GM12872 (cell line): ENCODE results near the gene TBC1D24.

Experiments used
- CTCF ChIP-seq: IDR thresholded peaks from 3 replicates; pipeline ENCODE4 v1.5.1; 2011; ENCODE audit warnings: low read depth, mild to moderate bottlenecking, low read length, moderate library complexity; ENCODE audit not compliant: insufficient read depth

Gene TBC1D24

GRCh38 chr16:2468233-2468724, 6.6 kb upstream of the TBC1D24 start:
- TF ChIP-seq CTCF = no peak

GRCh38 chr16:2468725-2469398, 6.1 kb upstream of the TBC1D24 start:
- no peak for TF ChIP-seq CTCF

DNA sequence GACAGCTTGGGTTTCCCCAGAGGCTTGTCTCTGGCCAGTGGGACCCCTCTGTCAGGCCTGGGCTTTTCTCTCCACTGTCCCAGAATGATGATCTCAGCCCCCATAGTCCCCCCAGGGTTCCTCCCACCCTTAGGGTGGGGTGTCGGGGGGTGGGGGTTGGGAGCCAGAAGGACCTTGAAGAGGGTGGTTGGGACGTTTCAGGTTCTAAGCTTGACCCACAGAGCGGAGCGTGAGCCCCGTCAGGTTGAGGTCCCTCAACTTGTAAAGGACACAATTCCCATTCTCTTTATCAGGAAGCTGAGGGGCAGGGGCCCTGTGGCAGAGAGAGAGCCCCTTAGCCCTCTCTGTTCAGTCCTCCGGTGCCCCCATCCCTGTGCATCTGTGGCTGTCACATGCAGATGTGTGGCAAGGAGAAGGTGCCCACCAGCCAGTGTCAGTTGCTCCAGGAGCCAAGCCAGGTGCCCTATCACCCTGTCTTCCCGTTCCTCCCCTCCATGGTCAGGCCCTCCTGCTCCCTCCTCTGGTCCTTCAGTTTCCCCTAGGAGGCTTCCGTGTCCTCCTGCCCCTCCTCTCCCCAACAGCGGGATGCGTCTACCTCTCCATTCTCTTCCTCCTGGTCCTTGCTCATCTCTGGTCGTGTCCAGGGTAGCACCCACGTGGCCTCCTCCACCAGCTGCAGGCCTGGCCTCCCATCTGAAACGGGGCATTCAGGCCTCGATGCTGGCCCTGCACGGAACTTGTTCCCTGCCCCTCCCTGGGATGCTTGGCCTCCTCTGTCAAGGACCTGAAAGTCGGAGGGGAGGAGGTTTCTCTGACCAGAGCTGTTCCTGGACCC, 5.3 kb upstream of the TBC1D24 start:
- no peak for TF ChIP-seq CTCF

DNA sequence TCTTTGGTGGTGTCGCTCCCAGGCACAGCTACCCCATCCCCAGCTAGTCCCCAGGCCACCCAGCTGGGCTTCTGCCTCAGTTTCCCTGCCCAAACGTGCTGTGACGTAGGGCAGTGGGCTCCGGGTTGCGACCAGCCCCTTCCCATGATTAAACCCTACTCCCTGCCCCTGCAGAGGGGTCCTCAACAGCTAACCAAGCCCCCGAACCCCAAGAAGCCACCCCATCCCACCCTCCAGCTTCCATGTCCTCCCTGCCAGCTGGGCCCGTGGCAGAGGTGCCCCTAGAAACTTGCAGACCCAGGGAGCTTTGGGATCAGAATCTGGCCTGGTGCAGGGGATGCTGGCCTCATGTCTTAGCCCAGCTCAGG, 4.7 kb upstream of the TBC1D24 start:
- no peak for TF ChIP-seq CTCF

DNA sequence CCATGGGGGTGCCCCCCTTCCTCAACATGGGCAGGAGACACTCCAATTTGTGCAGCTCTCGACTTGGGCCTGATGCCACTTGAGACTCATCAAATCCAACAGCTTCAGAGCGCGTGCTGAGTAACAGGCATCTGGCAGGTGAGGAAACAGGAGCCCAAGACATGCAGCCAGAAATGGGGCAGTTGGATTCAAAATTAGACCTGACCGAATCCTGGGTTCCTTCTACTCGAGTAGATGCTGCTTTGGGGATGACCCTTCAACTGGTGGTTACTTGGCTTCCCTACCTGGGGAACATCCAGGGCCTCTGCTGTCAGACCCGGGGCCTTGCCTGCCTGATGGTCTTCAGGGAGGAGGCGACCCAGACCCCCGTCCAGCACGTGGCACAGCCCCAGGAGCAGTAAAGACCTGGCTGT, 4.3 kb upstream of the TBC1D24 start:
- no peak for TF ChIP-seq CTCF

- no peak for TF ChIP-seq CTCF
These were observed 3.8 kb upstream of the TBC1D24 start, which contains the start of gene NTN3 for GRCh38 chr16:2471016-2471652. Gene NTN3 (plus strand): TSS chr16:2471297. CDS start chr16:2471702, 405 bp downstream.

- TF ChIP-seq CTCF = no peak
These were observed 3.1 kb upstream of the TBC1D24 start for GRCh38 chr16:2471653-2472487.
